Astrocyte (in vitro differentiated cells and primary cell): Measurements from ENCODE around the gene CA10. TPM values are rescaled to one million over a fixed set of nuclear protein-coding genes. Genes with fewer than 3 reads are reported as not detected.

Experiments
- DNase-seq: peaks from one replicate; pipeline ENCODE4 v3.0.0-alpha.2; 2010; ENCODE audit warnings: low read depth
- FAIRE-seq: peaks from 2 replicates; lab custom pipeline; 2011; peaks lifted over from hg19 to GRCh38; lab: Jason Lieb, UNC
- H2AFZ ChIP-seq: 2 replicates; pipeline ENCODE4 v1.6.0; 2012; ENCODE audit warnings: low read depth, low read length, inconsistent platforms
- H3K27ac ChIP-seq: 2 replicates; pipeline ENCODE4 v1.5.1; 2011; ENCODE audit warnings: low read depth, low read length, inconsistent platforms
- H3K27me3 ChIP-seq: 2 replicates; pipeline ENCODE4 v1.6.0; 2011; ENCODE audit warnings: low read length, inconsistent platforms; ENCODE audit not compliant: insufficient read depth
- H3K36me3 ChIP-seq: 2 replicates; pipeline ENCODE4 v1.5.1; 2011; ENCODE audit warnings: low read length, inconsistent platforms; ENCODE audit not compliant: insufficient read depth
- H3K4me1 ChIP-seq: 2 replicates; pipeline ENCODE4 v1.5.1; 2011; ENCODE audit warnings: low read length, inconsistent platforms; ENCODE audit not compliant: insufficient read depth
- H3K4me2 ChIP-seq: 2 replicates; pipeline ENCODE4 v1.6.0; 2012; ENCODE audit warnings: low read length, inconsistent platforms
- H3K4me3 ChIP-seq: 2 replicates; pipeline ENCODE4 v1.5.1; 2011; ENCODE audit warnings: low read depth, mild to moderate bottlenecking, low read length, inconsistent platforms; ENCODE audit not compliant: insufficient read depth
- H3K79me2 ChIP-seq: 2 replicates; pipeline ENCODE4 v1.6.0; 2012; ENCODE audit warnings: mild to moderate bottlenecking, low read length, inconsistent platforms; ENCODE audit not compliant: insufficient read depth
- H3K9ac ChIP-seq: 2 replicates; pipeline ENCODE4 v1.6.0; 2012; ENCODE audit warnings: mild to moderate bottlenecking, low read length, inconsistent platforms
- H3K9me3 ChIP-seq: 2 replicates; pipeline ENCODE4 v1.5.1; 2012; ENCODE audit warnings: low read depth, mild to moderate bottlenecking, low read length, inconsistent platforms; ENCODE audit not compliant: insufficient read depth
- H4K20me1 ChIP-seq: 2 replicates; pipeline ENCODE4 v1.6.0; 2012; ENCODE audit warnings: low read length, inconsistent platforms; ENCODE audit not compliant: insufficient read depth
- H3K27ac Mint-ChIP-seq: one replicate; pipeline ENCODE4 v1.8.0; 2021; ENCODE audit warnings: mild to moderate bottlenecking, mixed read lengths; ENCODE audit not compliant: unreplicated experiment
- H3K27me3 Mint-ChIP-seq: one replicate; pipeline ENCODE4 v1.8.0; 2021; ENCODE audit warnings: low read depth, mixed read lengths; ENCODE audit not compliant: unreplicated experiment
- H3K36me3 Mint-ChIP-seq: one replicate; pipeline ENCODE4 v1.8.0; 2021; ENCODE audit warnings: low read depth, mixed read lengths; ENCODE audit not compliant: unreplicated experiment
- H3K4me1 Mint-ChIP-seq: one replicate; pipeline ENCODE4 v1.8.0; 2021; ENCODE audit warnings: low read depth, mixed read lengths; ENCODE audit not compliant: unreplicated experiment
- H3K4me3 Mint-ChIP-seq: one replicate; pipeline ENCODE4 v1.8.0; 2021; ENCODE audit warnings: mild to moderate bottlenecking, moderate library complexity, mixed read lengths; ENCODE audit not compliant: unreplicated experiment
- H3K9me3 Mint-ChIP-seq: one replicate; pipeline ENCODE4 v1.8.0; 2021; ENCODE audit warnings: mild to moderate bottlenecking, mixed read lengths; ENCODE audit not compliant: unreplicated experiment
- EZH2 ChIP-seq: IDR thresholded peaks from 2 replicates; pipeline ENCODE4 v1.6.1; 2012; ENCODE audit warnings: mild to moderate bottlenecking, low read length, inconsistent platforms; ENCODE audit not compliant: insufficient read depth
- total RNA-seq: library from RNA; stranded (reverse); gene quantifications from 2 replicates; pipeline ENCODE4 v1.2.1, GENCODE V29; 2021
- TF ChIP-seq, protein P1 (sequence below): IDR thresholded peaks from 2 replicates; pipeline ENCODE4 v1.5.1; 2011; ENCODE audit warnings: low read depth, mild to moderate bottlenecking, inconsistent platforms, low read length, moderate library complexity; ENCODE audit not compliant: insufficient read depth

Gene CA10
- total RNA-seq, 1 donor from 2014 or later: 0.43 TPM

DNA sequence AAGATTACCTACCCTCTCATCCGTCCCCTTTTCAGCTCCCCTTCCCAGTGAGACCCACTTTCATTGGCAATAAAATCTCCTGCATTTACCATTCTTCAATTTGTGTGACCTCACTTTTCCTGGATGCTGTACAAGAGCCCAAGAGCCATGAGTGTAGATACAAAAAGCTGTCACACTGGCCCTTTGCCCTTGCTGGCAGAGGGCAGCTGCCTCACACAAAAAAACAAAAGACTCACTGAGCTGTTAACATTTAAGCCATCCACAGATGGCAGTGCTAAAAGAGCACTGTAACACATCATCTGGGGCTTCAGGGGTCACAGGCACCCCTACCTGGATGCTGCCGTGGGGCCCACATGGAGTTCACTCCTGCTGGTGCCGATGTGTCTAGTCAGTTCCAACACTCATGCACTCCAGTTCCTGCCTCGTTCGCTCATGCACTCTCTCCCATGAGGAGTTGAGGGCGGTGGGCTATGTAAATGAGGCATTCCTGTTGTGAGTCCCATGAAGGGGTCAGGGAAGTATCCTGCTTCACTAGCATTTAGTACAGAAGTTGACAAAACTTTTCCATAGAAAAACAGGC is 123.1 kb downstream of the CA10 start:
- H3K27ac Mint-ChIP-seq: no peak overlapping the region
- H3K27me3 ChIP-seq: no peaks in the 10 kb centered on the region
- H3K36me3 ChIP-seq: no peaks in the 10 kb centered on the region
- H3K4me1 Mint-ChIP-seq: no peaks in the 10 kb centered on the region
- H3K4me3 ChIP-seq: no peak overlapping the region
- no peak for TF ChIP-seq EZH2
- TF ChIP-seq, protein P1, sequence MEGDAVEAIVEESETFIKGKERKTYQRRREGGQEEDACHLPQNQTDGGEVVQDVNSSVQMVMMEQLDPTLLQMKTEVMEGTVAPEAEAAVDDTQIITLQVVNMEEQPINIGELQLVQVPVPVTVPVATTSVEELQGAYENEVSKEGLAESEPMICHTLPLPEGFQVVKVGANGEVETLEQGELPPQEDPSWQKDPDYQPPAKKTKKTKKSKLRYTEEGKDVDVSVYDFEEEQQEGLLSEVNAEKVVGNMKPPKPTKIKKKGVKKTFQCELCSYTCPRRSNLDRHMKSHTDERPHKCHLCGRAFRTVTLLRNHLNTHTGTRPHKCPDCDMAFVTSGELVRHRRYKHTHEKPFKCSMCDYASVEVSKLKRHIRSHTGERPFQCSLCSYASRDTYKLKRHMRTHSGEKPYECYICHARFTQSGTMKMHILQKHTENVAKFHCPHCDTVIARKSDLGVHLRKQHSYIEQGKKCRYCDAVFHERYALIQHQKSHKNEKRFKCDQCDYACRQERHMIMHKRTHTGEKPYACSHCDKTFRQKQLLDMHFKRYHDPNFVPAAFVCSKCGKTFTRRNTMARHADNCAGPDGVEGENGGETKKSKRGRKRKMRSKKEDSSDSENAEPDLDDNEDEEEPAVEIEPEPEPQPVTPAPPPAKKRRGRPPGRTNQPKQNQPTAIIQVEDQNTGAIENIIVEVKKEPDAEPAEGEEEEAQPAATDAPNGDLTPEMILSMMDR: no peak
- DNase-seq (no peak), FAIRE-seq (no peak)
- H2AFZ ChIP-seq: no peak overlapping the region
- no peaks in the 10 kb centered on the region for H4K20me1 ChIP-seq
- H3K79me2 ChIP-seq: no peaks in the 10 kb centered on the region
- no peaks in the 10 kb centered on the region for H3K9me3 Mint-ChIP-seq
- no peaks in the 10 kb centered on the region for H3K4me1 ChIP-seq
- no peak overlapping the region for H3K4me2 ChIP-seq
- no peak overlapping the region for H3K4me3 Mint-ChIP-seq
- no peak overlapping the region for H3K9ac ChIP-seq
- no peaks in the 10 kb centered on the region for H3K27me3 Mint-ChIP-seq
- no peak overlapping the region for H3K27ac ChIP-seq
- H3K36me3 Mint-ChIP-seq: no peaks in the 10 kb centered on the region
- no peaks in the 10 kb centered on the region for H3K9me3 ChIP-seq

DNA sequence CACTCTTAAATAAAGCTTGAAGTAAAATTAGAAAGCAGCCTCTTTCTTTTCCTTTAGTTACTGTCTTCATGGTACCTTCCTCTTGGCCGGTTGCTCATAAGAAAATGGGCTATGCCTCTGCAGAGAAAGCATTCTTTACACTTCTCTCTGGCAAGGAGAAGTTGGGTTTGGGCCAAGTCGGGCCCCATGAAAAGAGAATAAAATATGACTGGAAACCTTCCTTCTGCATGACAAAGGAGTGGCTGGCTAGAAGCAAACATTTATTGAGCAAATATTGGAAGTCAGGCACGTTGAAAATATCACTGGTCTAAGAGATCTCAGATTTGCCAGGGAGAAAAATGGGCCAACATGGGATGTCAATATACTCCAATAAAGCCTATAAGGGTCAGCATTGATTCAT is 126.1 kb downstream of the CA10 start:
- Histone ChIP-seq H3K27me3 (no peaks in the 10 kb centered on the region), H3K36me3 (no peaks in the 10 kb centered on the region), H3K79me2 (no peaks in the 10 kb centered on the region), H3K4me3 (no peak overlapping the region), H4K20me1 (no peaks in the 10 kb centered on the region), H2AFZ (no peak overlapping the region), H3K4me1 (peaks cover under 1% of the 10 kb centered on the region), H3K27ac (no peak overlapping the region), H3K4me2 (no peak overlapping the region), H3K9me3 (no peaks in the 10 kb centered on the region), H3K9ac (no peak overlapping the region)
- H3K36me3 Mint-ChIP-seq: no peaks in the 10 kb centered on the region
- no peaks in the 10 kb centered on the region for H3K9me3 Mint-ChIP-seq
- no peak overlapping the region for H3K27ac Mint-ChIP-seq
- no peaks in the 10 kb centered on the region for H3K27me3 Mint-ChIP-seq
- no peak for TF ChIP-seq EZH2
- TF ChIP-seq, protein P1: no peak
- DNase-seq: no peak
- no peak for FAIRE-seq
- peaks cover 10% of the 10 kb centered on the region for H3K4me1 Mint-ChIP-seq
- no peak overlapping the region for H3K4me3 Mint-ChIP-seq

DNA sequence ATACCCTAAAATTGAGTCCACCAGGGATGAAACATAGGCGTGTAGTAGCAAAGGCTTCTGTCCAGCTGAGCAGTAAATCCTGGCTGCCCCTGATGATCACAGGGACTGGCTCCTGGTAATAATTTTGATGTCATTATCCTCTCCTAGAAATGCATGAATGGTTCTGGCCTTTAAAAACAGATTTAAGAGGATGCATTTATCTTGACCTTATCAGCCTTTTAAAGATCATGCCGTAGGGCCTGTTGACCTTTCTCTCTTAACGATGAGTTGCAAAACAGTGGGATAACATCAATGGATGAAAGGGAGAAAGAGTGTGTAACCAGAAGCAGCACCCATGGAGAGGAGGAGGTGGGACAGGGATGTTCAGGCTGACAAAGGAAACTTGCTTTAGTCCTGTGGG is 128.5 kb downstream of the CA10 start:
- Histone ChIP-seq H3K27ac (no peak overlapping the region), H3K79me2 (no peaks in the 10 kb centered on the region), H3K9me3 (no peaks in the 10 kb centered on the region), H3K9ac (no peak overlapping the region), H3K36me3 (no peaks in the 10 kb centered on the region), H3K4me2 (no peak overlapping the region), H3K4me1 (peaks cover 7% of the 10 kb centered on the region), H3K27me3 (no peaks in the 10 kb centered on the region), H4K20me1 (no peaks in the 10 kb centered on the region), H3K4me3 (no peak overlapping the region), H2AFZ (no peak overlapping the region)
- Mint-ChIP-seq H3K36me3 (no peaks in the 10 kb centered on the region), H3K27ac (no peak overlapping the region), H3K4me1 (peaks cover 32% of the 10 kb centered on the region), H3K27me3 (no peaks in the 10 kb centered on the region), H3K4me3 (no peak overlapping the region), H3K9me3 (no peaks in the 10 kb centered on the region)
- TF ChIP-seq, protein P1: no peak
- no peak for TF ChIP-seq EZH2
- FAIRE-seq (no peak), DNase-seq (no peak)
